Measurements from ENCODE around the gene WFDC1.
"Not testable (repeated sequence)": the region's sequence is repeated elsewhere in the genome, so short reads cannot be mapped to it uniquely, and the experiment has no call there.

Gene WFDC1

GRCh38 chr16:84332975-84333684 is 38.5 kb downstream of the WFDC1 start:
- in situ Hi-C loops (cut with MboI; ENCODE audit: low sequenced_read_pairs, unreplicated experiment), result no loop called here
- TF ChIP-seq CTCF (IDR thresholded peaks at IDR 0.05; ENCODE audit: borderline replicate concordance, control extremely low read depth, extremely low read depth, insufficient read depth, missing control alignments), result no peak
- DNase-seq (ENCODE audit: low spot score), result no peak

GRCh38 chr16:84334058-84334457 is 39.4 kb downstream of the WFDC1 start:
- TF ChIP-seq CTCF (IDR thresholded peaks at IDR 0.05; ENCODE audit: borderline replicate concordance, control extremely low read depth, extremely low read depth, insufficient read depth, missing control alignments), result no peak
- no peak for DNase-seq (ENCODE audit: low spot score)
- in situ Hi-C loops (cut with MboI; ENCODE audit: low sequenced_read_pairs, unreplicated experiment), result no loop called here

GRCh38 chr16:84334482-84334881 is 39.8 kb downstream of the WFDC1 start:
- in situ Hi-C loops (cut with MboI; ENCODE audit: low sequenced_read_pairs, unreplicated experiment), result no loop called here
- no peak for TF ChIP-seq CTCF (IDR thresholded peaks at IDR 0.05; ENCODE audit: borderline replicate concordance, control extremely low read depth, extremely low read depth, insufficient read depth, missing control alignments)
- no peak for DNase-seq (ENCODE audit: low spot score)

GRCh38 chr16:84337236-84337635 is 42.6 kb downstream of the WFDC1 start:
- DNase-seq (ENCODE audit: low spot score); in situ Hi-C loops (cut with MboI; ENCODE audit: low sequenced_read_pairs, unreplicated experiment): not testable (repeated sequence)

- in situ Hi-C loops (cut with MboI; ENCODE audit: low sequenced_read_pairs, unreplicated experiment), result no loop called here
- TF ChIP-seq CTCF (IDR thresholded peaks at IDR 0.05; ENCODE audit: borderline replicate concordance, control extremely low read depth, extremely low read depth, insufficient read depth, missing control alignments), result no peak
- no peak for DNase-seq (ENCODE audit: low spot score)
These were observed 44.6 kb downstream of the WFDC1 start for GRCh38 chr16:84339311-84339710.

GRCh38 chr16:84339766-84340165 is 45.1 kb downstream of the WFDC1 start:
- no peak for TF ChIP-seq CTCF (IDR thresholded peaks at IDR 0.05; ENCODE audit: borderline replicate concordance, control extremely low read depth, extremely low read depth, insufficient read depth, missing control alignments)
- DNase-seq (ENCODE audit: low spot score), result no peak
- in situ Hi-C loops (cut with MboI; ENCODE audit: low sequenced_read_pairs, unreplicated experiment), result no loop called here

- in situ Hi-C loops (cut with MboI; ENCODE audit: low sequenced_read_pairs, unreplicated experiment), result no loop called here
- TF ChIP-seq CTCF (IDR thresholded peaks at IDR 0.05; ENCODE audit: borderline replicate concordance, control extremely low read depth, extremely low read depth, insufficient read depth, missing control alignments), result no peak
- no peak for DNase-seq (ENCODE audit: low spot score)
These were observed 45.8 kb downstream of the WFDC1 start for GRCh38 chr16:84340325-84341040.

Measured in GM13976 (cell line).